Measurements from ENCODE around the gene ZEB1. TPM values are rescaled to one million over a fixed set of nuclear protein-coding genes. Genes with fewer than 3 reads are reported as not detected.

The ZEB1 gene
- total and polyA plus RNA-seq, 2 of the 13 experiments (the other 11 are each of a cell fraction or from before 2014, with no cell fraction given): 9.6 to 18.0 TPM

GRCh38 chr10:31578181-31578852, 259.3 kb downstream of the ZEB1 start:
- no peak overlapping the region for H3K4me3 ChIP-seq (replicated peaks in 1 of 3; ENCODE audit: insufficient read depth in 1 of 3, low read depth in 2 of 3, low read length in 3 of 3)
- no peak overlapping the region for H3K9ac ChIP-seq (ENCODE audit: insufficient read depth, low read depth, low read length)
- no TSS peak for BruUV-seq (replicated peaks)
- H4K20me1 ChIP-seq (ENCODE audit: insufficient read depth, low read length): no peaks in the 10 kb centered on the region
- DNase-seq (ENCODE audit: low spot score): no peak
- ChIA-PET CTCF (ENCODE audit: low intra/inter-chr PET ratio, low total read pairs) (no interaction called here), POLR2A (no interaction called here)
- H3K36me3 ChIP-seq (replicated peaks in 1 of 2; ENCODE audit: control insufficient read depth in 1 of 2, insufficient read depth in 2 of 2, low read length in 2 of 2): no peaks in the 10 kb centered on the region
- in situ Hi-C loops (cut with HindIII; ENCODE audit: extremely low pct_ligation_motif_present, low pct_unique_long_range_greater_than_20kb): no loop called here
- H2AFZ ChIP-seq (ENCODE audit: low read length): no peak overlapping the region
- H3K79me2 ChIP-seq (ENCODE audit: insufficient read depth, low read length): no peaks in the 10 kb centered on the region
- ATAC-seq: no peak
- no peaks in the 10 kb centered on the region for H3K4me1 ChIP-seq (ENCODE audit: insufficient read depth, low read length)
- 0 out of 5 replicates have a peak, but pooled peaks cover 0 to 9% of the 10 kb centered on the region in 2 experiments for H3K27me3 ChIP-seq (ENCODE audit: control insufficient read depth in 1 of 2, insufficient read depth in 2 of 2, low read length in 2 of 2)
- H3K4me2 ChIP-seq (ENCODE audit: low read depth, low read length): no peak overlapping the region
- 37% methylated on average over 3 of the region's 3 CpGs for WGBS (ENCODE audit: low lambda C conversion rate)
- no peak overlapping the region for H3K27ac ChIP-seq (ENCODE audit: extremely low read length, insufficient read depth, low read length)
- intact Hi-C loops (cut with micrococcal nuclease; ENCODE audit: unreplicated experiment): no loop called here
- TF ChIP-seq IRX3 (CRISPR knock-in tag; IDR thresholded peaks at IDR 0.05; ENCODE audit: borderline replicate concordance, low read depth): no peak
- TF ChIP-seq ZNF724P (CRISPR knock-in tag; IDR thresholded peaks at IDR 0.05; ENCODE audit: borderline replicate concordance): no peak
- TF ChIP-seq ZNF607 (CRISPR knock-in tag; IDR thresholded peaks at IDR 0.05; ENCODE audit: borderline replicate concordance): no peak
- TF ChIP-seq THAP8 (CRISPR knock-in tag; IDR thresholded peaks at IDR 0.05; ENCODE audit: borderline replicate concordance): no peak
- TF ChIP-seq ARNT2 (CRISPR knock-in tag; IDR thresholded peaks at IDR 0.05; ENCODE audit: low read depth): no peak
- TF ChIP-seq ZNF136 (CRISPR knock-in tag; IDR thresholded peaks at IDR 0.05; ENCODE audit: low read depth): no peak
- no peak for TF ChIP-seq SMYD3 (CRISPR knock-in tag; IDR thresholded peaks at IDR 0.05)
- no peaks in the 10 kb centered on the region; the same call in 1 of the 2 replicates for H3K9me3 ChIP-seq (ENCODE audit: low read length)
- no peak for FAIRE-seq

GRCh38 chr10:31578951-31579350, 259.9 kb downstream of the ZEB1 start:
- no peak overlapping the region for H3K27ac ChIP-seq (ENCODE audit: extremely low read length, insufficient read depth, low read length)
- no peaks in the 10 kb centered on the region for H3K36me3 ChIP-seq (replicated peaks in 1 of 2; ENCODE audit: control insufficient read depth in 1 of 2, insufficient read depth in 2 of 2, low read length in 2 of 2)
- in situ Hi-C loops (cut with HindIII; ENCODE audit: extremely low pct_ligation_motif_present, low pct_unique_long_range_greater_than_20kb): no loop called here
- ChIA-PET POLR2A (no interaction called here), CTCF (ENCODE audit: low intra/inter-chr PET ratio, low total read pairs) (no interaction called here)
- H3K4me1 ChIP-seq (ENCODE audit: insufficient read depth, low read length): no peaks in the 10 kb centered on the region
- H4K20me1 ChIP-seq (ENCODE audit: insufficient read depth, low read length): no peaks in the 10 kb centered on the region
- no peak overlapping the region for H3K4me2 ChIP-seq (ENCODE audit: low read depth, low read length)
- H2AFZ ChIP-seq (ENCODE audit: low read length): no peak overlapping the region
- no peak overlapping the region for H3K4me3 ChIP-seq (replicated peaks in 1 of 3; ENCODE audit: insufficient read depth in 1 of 3, low read depth in 2 of 3, low read length in 3 of 3)
- no peaks in the 10 kb centered on the region for H3K79me2 ChIP-seq (ENCODE audit: insufficient read depth, low read length)
- BruUV-seq (replicated peaks): no TSS peak
- no peak for ATAC-seq
- no peaks in the 10 kb centered on the region; the same call in 1 of the 2 replicates for H3K9me3 ChIP-seq (ENCODE audit: low read length)
- no peak for FAIRE-seq
- intact Hi-C loops (cut with micrococcal nuclease; ENCODE audit: unreplicated experiment): no loop called here
- 0 out of 5 replicates have a peak, but pooled peaks cover 0 to 9% of the 10 kb centered on the region in 2 experiments for H3K27me3 ChIP-seq (ENCODE audit: control insufficient read depth in 1 of 2, insufficient read depth in 2 of 2, low read length in 2 of 2)
- no peak for DNase-seq (ENCODE audit: low spot score)
- no peak overlapping the region for H3K9ac ChIP-seq (ENCODE audit: insufficient read depth, low read depth, low read length)
- WGBS (ENCODE audit: low lambda C conversion rate): 3% methylated on average over 3 of the region's 4 CpGs
- no peak for TF ChIP-seq AHDC1 (CRISPR knock-in tag; IDR thresholded peaks at IDR 0.05; ENCODE audit: borderline replicate concordance)
- TF ChIP-seq CCDC6 (CRISPR knock-in tag; IDR thresholded peaks at IDR 0.05): no peak
- TF ChIP-seq SRSF1 (optimal IDR thresholded peaks at IDR 0.05; ENCODE audit: low read depth, low read length): no peak
- no peak for TF ChIP-seq SIX4 (CRISPR knock-in tag; IDR thresholded peaks at IDR 0.05)
- no peak for TF ChIP-seq KDM6A (CRISPR knock-in tag; IDR thresholded peaks at IDR 0.05; ENCODE audit: low read depth)
- TF ChIP-seq YEATS2 (CRISPR knock-in tag; IDR thresholded peaks at IDR 0.05; ENCODE audit: borderline replicate concordance): no peak
